Cardiac fibroblast (primary cell): Measurements from ENCODE around the gene SSBP3.
A peak's percentile ranks its signal among the peaks of the same experiment; 100 is the strongest.

Experiments
- DNase-seq, 2 donors: peaks; one replicate each; pipeline versions ENCODE4 v3.0.0 to v3.0.0-alpha.2; 2010; ENCODE audit warnings: low read depth in 2 of 2
- H3K4me3 ChIP-seq, 2 donors: replicated peaks in 1 of 2; 1 replicate in 1 of 2; 2 replicates in 1 of 2; pipeline ENCODE4 v1.5.1; 2011; ENCODE audit warnings: low read depth in 2 of 2, low read length in 2 of 2, mild to moderate bottlenecking in 2 of 2, moderate library complexity in 1 of 2
- CTCF ChIP-seq: IDR thresholded peaks from one replicate; pipeline ENCODE4 v1.5.1; 2011; ENCODE audit warnings: low read depth, mild to moderate bottlenecking, low read length, inconsistent platforms

Gene SSBP3

GRCh38 chr1:54280651-54281050 is 125.5 kb downstream of the SSBP3 start:
- H3K4me3 ChIP-seq, result no peak overlapping the region
- peak in 1 of 2 donors; percentile 12 for DNase-seq
- no peak for TF ChIP-seq CTCF

GRCh38 chr1:54279457-54279856 is 126.7 kb downstream of the SSBP3 start:
- no peak for TF ChIP-seq CTCF
- no peak for DNase-seq
- H3K4me3 ChIP-seq, result no peak overlapping the region

DNA sequence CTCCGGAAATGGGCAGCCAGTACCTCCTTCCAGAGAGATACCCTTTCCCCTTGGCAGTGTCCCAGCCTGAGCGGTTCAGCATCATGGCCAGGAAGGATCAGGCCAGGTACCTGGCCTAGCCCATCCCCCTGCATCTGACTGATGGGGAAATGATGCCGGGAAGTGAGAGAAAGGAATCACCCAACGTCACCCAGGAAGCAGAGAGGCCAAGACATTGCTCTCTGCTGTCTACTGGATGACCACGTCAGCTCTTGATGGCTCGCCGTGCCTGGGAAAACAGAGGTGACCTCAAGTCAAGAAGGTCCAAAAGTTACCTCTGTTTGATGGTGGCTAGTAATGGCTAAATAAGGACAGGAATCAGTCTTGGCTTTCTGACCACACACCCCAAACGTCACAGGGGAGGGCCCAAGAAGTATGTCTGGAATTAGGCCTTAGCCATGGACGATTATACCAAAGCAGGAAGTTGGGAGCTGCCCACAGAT is 127.2 kb downstream of the SSBP3 start:
- no peak for TF ChIP-seq CTCF
- no peak overlapping the region for H3K4me3 ChIP-seq
- peak; percentile 58 to 78 for DNase-seq

DNA sequence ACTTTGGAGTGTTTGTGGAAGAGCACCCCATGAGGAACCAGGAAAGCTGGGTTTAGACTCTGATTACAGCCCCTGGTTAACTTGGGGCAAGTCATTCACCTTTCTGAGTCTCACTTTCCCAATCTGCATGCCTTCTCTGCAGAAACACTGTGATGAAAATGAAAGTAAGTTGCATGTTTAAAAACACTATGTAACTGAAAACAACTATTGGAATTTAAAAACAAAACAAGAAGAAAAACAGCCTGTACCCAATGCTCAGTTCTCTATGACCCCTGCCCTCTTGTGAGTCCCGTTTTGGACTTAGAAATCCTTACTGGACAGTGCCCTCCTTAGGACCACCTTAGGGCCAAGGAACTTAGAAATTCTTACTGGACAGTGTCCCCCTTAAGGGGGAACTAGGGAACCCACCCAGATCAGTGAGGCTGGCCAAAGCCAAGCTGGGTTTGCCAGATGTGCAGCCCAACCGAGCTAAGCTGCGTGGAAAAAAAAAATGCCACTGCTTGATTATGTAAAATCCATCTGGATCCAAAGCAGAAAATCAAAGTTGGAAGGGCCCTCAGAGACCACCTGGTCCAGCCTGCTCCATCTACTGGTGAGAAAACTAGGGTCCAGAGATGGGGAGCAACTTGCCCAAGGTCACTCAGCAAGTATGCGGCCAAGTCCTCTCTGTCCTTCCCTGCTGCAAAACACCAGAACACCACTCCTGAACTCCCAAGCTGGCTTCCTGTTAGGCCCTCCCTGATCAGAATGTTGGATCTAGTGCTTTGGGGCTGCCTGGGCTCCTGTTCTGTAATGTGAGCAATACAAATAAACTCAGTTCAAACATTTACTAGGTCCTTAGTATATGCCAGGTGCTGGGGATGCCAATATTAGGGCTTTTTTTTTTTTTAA is 128.5 kb downstream of the SSBP3 start:
- H3K4me3 ChIP-seq, result no peak overlapping the region
- peak in 1 of 2 donors; percentile 43 for DNase-seq
- TF ChIP-seq CTCF, result no peak

DNA sequence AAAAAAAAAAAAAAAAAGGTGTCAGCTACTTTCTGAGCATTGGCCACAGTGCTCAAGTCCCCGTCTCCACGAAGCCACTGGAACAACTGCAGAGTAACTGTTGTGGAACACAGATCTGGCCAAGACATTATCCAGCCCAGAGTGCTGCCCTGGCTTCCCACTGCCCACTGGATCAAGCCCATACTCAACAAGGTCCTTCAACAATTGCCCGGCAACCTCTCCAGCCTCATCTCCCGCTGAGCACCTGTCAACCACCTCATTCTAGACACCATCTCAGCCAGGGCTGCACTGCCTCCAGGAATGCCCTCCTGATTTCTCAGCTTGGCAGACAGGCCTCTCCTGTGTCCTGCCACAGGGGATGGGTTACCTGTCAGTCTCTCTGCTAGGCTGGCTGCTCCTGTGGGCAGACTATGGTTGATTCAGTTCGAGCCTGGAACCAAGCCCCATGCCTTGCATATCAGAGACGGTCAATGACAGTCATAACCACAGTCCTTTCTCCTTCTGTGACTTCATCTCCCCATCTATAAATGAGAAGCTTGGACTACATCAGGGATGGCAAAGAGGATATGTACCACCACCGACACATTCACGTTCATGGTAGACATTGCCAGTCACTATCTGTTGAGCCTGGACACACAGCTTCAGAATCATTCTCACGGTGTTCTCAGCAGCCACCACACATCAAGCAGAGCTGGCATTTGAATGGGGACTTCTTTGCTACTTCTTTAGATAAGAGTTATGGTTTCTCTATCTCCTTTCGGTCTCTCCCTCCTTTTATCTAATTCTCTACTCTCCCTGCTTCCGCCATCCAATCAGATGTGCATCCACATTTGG is 129.4 kb downstream of the SSBP3 start:
- no peak for DNase-seq
- TF ChIP-seq CTCF, result no peak

GRCh38 chr1:54275349-54275748 is 130.8 kb downstream of the SSBP3 start:
- H3K4me3 ChIP-seq, result no peak overlapping the region
- peak; percentile 45 for TF ChIP-seq CTCF
- DNase-seq, result peak; percentile 43 to 82

More for the DNA sequence above, 129.4 kb downstream of the SSBP3 start:
- H3K4me3 ChIP-seq, result no peak overlapping the region
